HL-60 (cell line): ENCODE results near the gene PPCDC.
A peak's percentile ranks its signal among the peaks of the same experiment; 100 is the strongest.

ENCODE experiments used
- DNase-seq, 2 experiments: peaks; one replicate each; pipeline ENCODE4 v3.0.0-alpha.2; 2010 to 2020; ENCODE audit warnings: low read depth in 1 of 2, low spot score in 1 of 2
- H3K27ac ChIP-seq: fragments of 250-450 bp; sonication (Bioruptor Pico); replicated peaks from 2 replicates; pipeline ENCODE4 v1.5.1; 2020; ENCODE audit warnings: mild to moderate bottlenecking, moderate library complexity
- H3K27me3 ChIP-seq: fragments of 250-450 bp; sonication (Bioruptor Pico); 2 replicates; pipeline ENCODE4 v1.5.1; 2021; ENCODE audit warnings: mild to moderate bottlenecking, moderate library complexity; ENCODE audit not compliant: insufficient read depth, poor library complexity, severe bottlenecking
- H3K4me3 ChIP-seq: replicated peaks from 2 replicates; pipeline ENCODE4 v1.5.1; 2011; ENCODE audit warnings: mild to moderate bottlenecking, control low read depth, low read length; ENCODE audit not compliant: insufficient read depth
- CTCF ChIP-seq: IDR thresholded peaks from one replicate; pipeline ENCODE4 v1.5.1; 2011; ENCODE audit warnings: low read length, control low read depth, inconsistent platforms; ENCODE audit not compliant: insufficient read depth
- GABPA ChIP-seq: IDR thresholded peaks from 2 replicates; pipeline ENCODE4 v1.6.1; 2012; ENCODE audit warnings: low read depth
- POLR2AphosphoS5 ChIP-seq: IDR thresholded peaks from 2 replicates; pipeline ENCODE4 v1.6.1; 2012; ENCODE audit warnings: low read depth
- REST ChIP-seq: IDR thresholded peaks from 2 replicates; pipeline ENCODE4 v1.6.1; 2012; ENCODE audit warnings: low read depth; ENCODE audit not compliant: insufficient replicate concordance
- SPI1 ChIP-seq: IDR thresholded peaks from 2 replicates; pipeline ENCODE4 v1.6.1; 2012; ENCODE audit warnings: low read depth, mild to moderate bottlenecking, borderline replicate concordance

PPCDC gene

GRCh38 chr15:74995779-74996765 lies 27.3 kb upstream of the PPCDC start:
- Histone ChIP-seq H3K27ac (no peak overlapping the region), H3K27me3 (peaks cover 16% of the 10 kb centered on the region), H3K4me3 (peak overlapping the region; percentile 73)
- DNase-seq: no peak
- TF ChIP-seq POLR2AphosphoS5: no peak
- TF ChIP-seq REST: no peak
- no peak for TF ChIP-seq SPI1
- no peak for TF ChIP-seq CTCF
- TF ChIP-seq GABPA: no peak

GRCh38 chr15:74997141-74997540 lies 26.2 kb upstream of the PPCDC start:
- peaks cover 16% of the 10 kb centered on the region for H3K27me3 ChIP-seq
- H3K27ac ChIP-seq: no peak overlapping the region
- TF ChIP-seq SPI1 (no peak), CTCF (no peak), REST (no peak), GABPA (no peak), POLR2AphosphoS5 (no peak)
- no peak overlapping the region for H3K4me3 ChIP-seq
- no peak for DNase-seq

GRCh38 chr15:74997543-74997942 lies 25.8 kb upstream of the PPCDC start:
- no peak for TF ChIP-seq GABPA
- no peak for TF ChIP-seq SPI1
- TF ChIP-seq CTCF: no peak
- TF ChIP-seq REST: no peak
- TF ChIP-seq POLR2AphosphoS5: no peak
- no peak for DNase-seq

More at GRCh38 chr15:74997543-74997942, 25.8 kb upstream of the PPCDC start:
- no peak overlapping the region for H3K4me3 ChIP-seq
- H3K27ac ChIP-seq: no peak overlapping the region
- H3K27me3 ChIP-seq: peaks cover 16% of the 10 kb centered on the region
